KOPT-K1 (cell line): ENCODE data around the gene CCZ1.
"Not testable (repeated sequence)": the region's sequence is repeated elsewhere in the genome, so short reads cannot be mapped to it uniquely, and the experiment has no call there.

Source experiments
- H3K27ac ChIP-seq: fragments of 200-600 bp; sonication (generic); 2 replicates; pipeline ENCODE4 v1.5.1; 2016; ENCODE audit warnings: antibody characterized with exemption, mild to moderate bottlenecking, low read depth, low read length; ENCODE audit not compliant: poor library complexity, severe bottlenecking
- H3K36me3 ChIP-seq: fragments of 200-600 bp; sonication (generic); 2 replicates; pipeline ENCODE4 v1.5.1; 2017; ENCODE audit warnings: antibody characterized with exemption, mild to moderate bottlenecking, low read length, moderate library complexity; ENCODE audit not compliant: insufficient read depth
- H3K9me3 ChIP-seq: fragments of 200-600 bp; sonication (generic); 2 replicates; pipeline ENCODE4 v1.5.1; 2017; ENCODE audit warnings: antibody characterized with exemption, low read length, mild to moderate bottlenecking; ENCODE audit not compliant: insufficient read depth, poor library complexity, severe bottlenecking

Gene CCZ1

DNA sequence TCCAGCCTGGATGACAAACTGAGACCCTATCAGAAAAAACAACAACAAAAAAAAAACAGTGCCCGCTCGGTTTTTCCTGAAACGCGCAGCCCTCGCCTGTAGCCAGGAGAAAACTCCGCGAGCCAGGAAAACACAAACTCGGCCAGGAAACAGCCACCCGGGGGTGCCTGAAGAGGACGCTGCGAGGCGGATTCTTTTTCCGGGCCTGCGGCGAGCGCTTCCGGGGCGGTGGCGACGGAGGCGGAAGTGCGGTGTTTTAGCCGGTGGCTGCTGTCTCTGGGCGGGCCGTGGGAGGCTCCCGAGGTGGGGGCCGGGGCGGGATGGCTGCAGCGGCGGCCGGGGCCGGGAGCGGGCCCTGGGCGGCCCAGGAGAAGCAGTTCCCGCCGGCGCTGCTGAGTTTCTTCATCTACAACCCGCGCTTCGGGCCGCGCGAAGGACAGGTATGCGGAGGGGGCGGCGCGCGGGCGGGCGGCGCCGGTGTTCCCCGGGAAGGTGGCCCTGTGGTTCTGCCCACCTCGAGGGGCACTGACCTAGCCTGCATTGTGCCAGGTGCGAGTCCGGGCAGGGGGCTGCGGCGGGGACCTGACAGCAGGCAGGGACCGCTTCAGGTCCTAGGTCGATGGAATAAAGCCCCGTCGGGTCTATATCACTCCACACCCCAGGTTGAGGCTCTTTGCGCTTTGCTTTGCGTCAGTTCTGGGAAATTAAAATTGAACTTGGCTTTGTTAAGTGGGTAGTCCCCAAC lies at the start of gene CCZ1:
Gene CCZ1 (plus strand): TSS at position 254 of the 745 bp plus-strand sequence. CDS start 67 bp downstream, at position 321.
- peak within 1 kb of the TSS; percentile 56 for H3K27ac ChIP-seq
- not testable (repeated sequence) for H3K9me3 ChIP-seq, H3K36me3 ChIP-seq

GRCh38 chr7:5850944-5851343 lies 47.6 kb upstream of the CCZ1 start:
- Histone ChIP-seq H3K27ac (no peak overlapping the region), H3K36me3 (no peaks in the 10 kb centered on the region), H3K9me3 (no peaks in the 10 kb centered on the region)

- Histone ChIP-seq H3K9me3 (no peaks in the 10 kb centered on the region), H3K36me3 (no peaks in the 10 kb centered on the region), H3K27ac (no peak overlapping the region)
Observed at GRCh38 chr7:5854738-5855137, 43.8 kb upstream of the CCZ1 start.

GRCh38 chr7:5857041-5857575 lies 41.4 kb upstream of the CCZ1 start:
- not testable (repeated sequence) for H3K9me3 ChIP-seq, H3K27ac ChIP-seq, H3K36me3 ChIP-seq

GRCh38 chr7:5858494-5858893 lies 40.0 kb upstream of the CCZ1 start:
- H3K9me3 ChIP-seq, H3K36me3 ChIP-seq, H3K27ac ChIP-seq: not testable (repeated sequence)

- H3K9me3 ChIP-seq, H3K36me3 ChIP-seq, H3K27ac ChIP-seq: not testable (repeated sequence)
Observed at GRCh38 chr7:5861281-5861680, 37.3 kb upstream of the CCZ1 start.

- not testable (repeated sequence) for H3K27ac ChIP-seq, H3K9me3 ChIP-seq, H3K36me3 ChIP-seq
Observed at GRCh38 chr7:5862753-5863366, 35.7 kb upstream of the CCZ1 start.

DNA sequence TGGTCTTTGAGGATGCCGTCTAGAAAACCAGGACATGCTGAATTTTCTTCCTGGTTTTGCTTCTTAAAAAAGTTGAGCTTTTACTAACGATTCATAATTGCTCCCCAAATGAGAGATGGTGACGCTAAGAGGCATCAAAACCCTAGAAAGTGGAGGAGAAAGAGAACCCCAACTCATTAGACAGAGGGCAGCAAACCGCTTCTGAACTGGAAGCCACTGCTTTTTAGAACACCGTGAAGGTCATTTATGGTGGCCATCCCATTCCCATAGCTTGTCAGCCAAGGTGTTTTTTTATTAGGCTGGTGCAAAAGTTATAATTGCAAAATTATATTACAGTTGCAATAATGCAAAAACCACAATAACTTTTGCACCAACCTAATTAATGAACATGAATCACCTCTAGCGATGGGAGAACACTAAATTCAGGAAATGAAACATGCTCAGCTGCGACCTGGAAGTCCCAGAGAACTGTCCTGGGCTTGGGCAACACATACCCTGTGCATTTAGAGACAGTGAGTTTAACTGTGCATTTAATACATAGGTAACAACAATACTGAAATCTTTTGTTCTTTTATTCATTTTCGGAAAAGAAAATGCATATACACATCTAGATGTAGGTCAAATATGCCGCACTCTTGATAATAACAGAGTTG lies 33.1 kb upstream of the CCZ1 start:
- H3K27ac ChIP-seq, H3K9me3 ChIP-seq, H3K36me3 ChIP-seq: not testable (repeated sequence)

DNA sequence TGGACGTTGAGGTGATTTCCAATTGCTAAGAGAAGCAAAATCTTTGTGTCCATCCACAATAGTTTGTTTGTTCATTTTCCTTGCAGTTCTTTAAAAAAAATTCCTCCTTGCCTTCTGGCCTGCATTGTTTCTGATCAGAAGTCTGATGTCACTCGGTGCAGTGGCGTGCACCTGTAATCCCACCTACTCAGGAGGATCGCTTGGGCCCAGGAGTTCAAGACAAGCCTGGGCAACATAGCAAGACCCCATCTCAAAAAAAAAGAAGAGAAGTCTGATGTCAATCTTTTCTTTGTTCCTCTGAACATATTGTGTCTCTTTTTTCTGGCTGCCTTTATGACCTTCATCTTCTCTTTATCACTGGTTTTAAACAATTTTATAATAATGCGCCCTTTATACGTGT lies 31.5 kb upstream of the CCZ1 start:
- no peaks in the 10 kb centered on the region for H3K36me3 ChIP-seq
- no peak overlapping the region for H3K27ac ChIP-seq
- no peaks in the 10 kb centered on the region for H3K9me3 ChIP-seq

- not testable (repeated sequence) for H3K36me3 ChIP-seq, H3K9me3 ChIP-seq, H3K27ac ChIP-seq
Observed at GRCh38 chr7:5868928-5869341, 29.6 kb upstream of the CCZ1 start.

- Histone ChIP-seq H3K27ac (no peak overlapping the region), H3K9me3 (no peaks in the 10 kb centered on the region), H3K36me3 (no peaks in the 10 kb centered on the region)
Observed at GRCh38 chr7:5869691-5870090, 28.8 kb upstream of the CCZ1 start.

DNA sequence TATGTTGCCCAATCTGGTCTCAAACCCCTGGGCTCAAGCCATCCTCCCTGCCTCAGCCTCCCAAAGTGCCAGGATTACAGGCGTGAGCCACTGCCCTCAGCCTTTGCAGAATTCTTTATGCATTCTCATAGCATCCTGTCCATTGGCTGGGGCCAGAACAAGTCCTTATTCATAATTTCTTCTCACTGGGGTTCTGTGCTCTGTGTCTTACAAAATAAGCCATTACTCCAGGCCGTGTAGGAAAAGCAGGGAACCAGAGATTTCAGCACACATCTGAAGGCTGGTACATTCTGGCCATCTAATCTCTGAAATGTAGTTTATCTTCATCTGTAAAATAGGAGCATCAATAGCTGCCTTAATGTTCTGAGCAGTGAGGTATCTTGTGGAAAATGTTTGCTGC lies 28.2 kb upstream of the CCZ1 start:
- Histone ChIP-seq H3K27ac (no peak overlapping the region), H3K36me3 (no peaks in the 10 kb centered on the region), H3K9me3 (no peaks in the 10 kb centered on the region)

DNA sequence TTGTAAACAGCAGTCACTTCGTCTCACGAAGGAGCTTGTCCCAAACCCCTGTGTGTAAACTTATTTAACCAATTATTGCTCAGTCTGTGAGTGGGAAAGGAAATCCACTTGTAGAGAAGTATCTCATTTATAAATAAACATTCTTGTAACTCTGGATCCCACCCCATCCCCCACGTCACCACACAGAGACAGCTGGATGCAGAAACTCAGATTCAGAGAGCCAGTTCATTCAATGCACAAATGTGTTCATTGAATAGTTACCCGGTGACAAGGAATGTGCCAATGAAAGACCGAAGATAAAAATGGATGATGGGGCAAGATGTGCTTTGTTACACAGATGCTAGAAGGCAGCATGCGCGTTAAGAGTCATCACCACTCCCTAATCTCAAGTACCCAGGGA lies 26.2 kb upstream of the CCZ1 start:
- Histone ChIP-seq H3K36me3 (no peaks in the 10 kb centered on the region), H3K27ac (no peak overlapping the region), H3K9me3 (no peaks in the 10 kb centered on the region)

GRCh38 chr7:5879591-5879990 lies 18.9 kb upstream of the CCZ1 start:
- H3K36me3 ChIP-seq, H3K9me3 ChIP-seq, H3K27ac ChIP-seq: not testable (repeated sequence)

GRCh38 chr7:5880106-5880505 lies 18.4 kb upstream of the CCZ1 start:
- not testable (repeated sequence) for H3K27ac ChIP-seq, H3K36me3 ChIP-seq, H3K9me3 ChIP-seq
